IMR-90 (cell line): ENCODE measurements around the gene PRKCA. TPM values are rescaled to one million over a fixed set of nuclear protein-coding genes. Genes with fewer than 3 reads are reported as not detected.

Experiments
- ATAC-seq: fragments of 200-7000 bp; cut with Tn5 transposase; 2 replicates; pipeline ENCODE4 v1.9.1; 2020; ENCODE audit warnings: low read depth, mild to moderate bottlenecking, moderate library complexity
- BruUV-seq: library from RNA; stranded (reverse); fragments of 400-500 nt; replicated peaks from 2 replicates; lab custom pipeline; 2021; lab: Mats Ljungman, UMichigan
- CTCF ChIA-PET: fragments of 300-600 bp; formaldehyde crosslinking; extraction: SDS; loops from one replicate; lab custom pipeline; 2021; ENCODE audit warnings: antibody characterized with exemption; lab: Yijun Ruan, JAX
- POLR2A ChIA-PET: fragments of 300-600 bp; sonication (Branson Sonifier 250); formaldehyde crosslinking; loops from one replicate; lab custom pipeline; 2022; ENCODE audit warnings: antibody characterized with exemption; ENCODE audit not compliant: unreplicated experiment; lab: Charles Lee
- DNase-seq: peaks from one replicate; pipeline ENCODE4 v3.0.0; 2013
- H2AFZ ChIP-seq: replicated peaks from 2 replicates; pipeline ENCODE3; 2013; ENCODE audit warnings: low read length, mild to moderate bottlenecking; ENCODE audit not compliant: poor library complexity
- H2AK5ac ChIP-seq: 2 replicates; pipeline ENCODE4 v1.6.1; 2013; ENCODE audit warnings: low read depth, low read length, inconsistent platforms
- H2AK9ac ChIP-seq: replicated peaks from 2 replicates; pipeline ENCODE3; 2013; ENCODE audit warnings: mild to moderate bottlenecking, low read depth, low read length, moderate library complexity; ENCODE audit not compliant: poor library complexity
- H2BK120ac ChIP-seq: 2 replicates; pipeline ENCODE4 v1.6.1; 2013; ENCODE audit warnings: low read depth, low read length, inconsistent platforms
- H2BK15ac ChIP-seq: 3 replicates; pipeline ENCODE4 v1.6.1; 2013; ENCODE audit warnings: low read depth, low read length, inconsistent platforms
- H2BK20ac ChIP-seq: 2 replicates; pipeline ENCODE4 v1.6.1; 2013; ENCODE audit warnings: low read depth, mild to moderate bottlenecking, inconsistent platforms, low read length, moderate library complexity
- H2BK5ac ChIP-seq: 2 replicates; pipeline ENCODE4 v1.6.1; 2013; ENCODE audit warnings: mild to moderate bottlenecking, low read depth, low read length, inconsistent platforms; ENCODE audit not compliant: poor library complexity, severe bottlenecking
- H3K14ac ChIP-seq: replicated peaks from 2 replicates; pipeline ENCODE4 v1.6.1; 2013; ENCODE audit warnings: low read depth, low read length, inconsistent platforms
- H3K18ac ChIP-seq: 2 replicates; pipeline ENCODE4 v1.6.1; 2013; ENCODE audit warnings: low read depth, low read length, control low read depth
- H3K23ac ChIP-seq: 2 replicates; pipeline ENCODE4 v1.6.1; 2013; ENCODE audit warnings: low read depth, low read length, inconsistent platforms
- H3K27ac ChIP-seq: 2 replicates; pipeline ENCODE4 v1.5.1; 2013; ENCODE audit warnings: mild to moderate bottlenecking, control low read depth, low read length; ENCODE audit not compliant: insufficient read depth
- H3K27me3 ChIP-seq: 2 replicates; pipeline ENCODE4 v1.6.1; 2013; ENCODE audit warnings: low read length; ENCODE audit not compliant: control insufficient read depth, insufficient read depth
- H3K36me3 ChIP-seq: 2 replicates; pipeline ENCODE4 v1.6.1; 2013; ENCODE audit warnings: low read length, mixed read lengths; ENCODE audit not compliant: control insufficient read depth, insufficient read depth
- H3K4ac ChIP-seq: 2 replicates; pipeline ENCODE4 v1.6.1; 2013; ENCODE audit warnings: low read depth, low read length, inconsistent platforms
- H3K4me1 ChIP-seq: 2 replicates; pipeline ENCODE4 v1.6.1; 2013; ENCODE audit warnings: low read length, mixed read lengths; ENCODE audit not compliant: control insufficient read depth, insufficient read depth
- H3K4me2 ChIP-seq: 2 replicates; pipeline ENCODE4 v1.6.1; 2013; ENCODE audit warnings: low read depth, mild to moderate bottlenecking, control low read depth, low read length, moderate library complexity
- H3K4me3 ChIP-seq: 2 replicates; pipeline ENCODE4 v1.5.1; 2013; ENCODE audit warnings: low read depth, mild to moderate bottlenecking, control low read depth, low read length, moderate library complexity; ENCODE audit not compliant: insufficient read depth
- H3K56ac ChIP-seq: 2 replicates; pipeline ENCODE4 v1.6.1; 2013; ENCODE audit warnings: low read length, inconsistent platforms; ENCODE audit not compliant: insufficient read depth; ENCODE audit errors: extremely low read depth
- H3K79me1 ChIP-seq, 2 experiments: 2 replicates each; pipeline ENCODE4 v1.6.1; 2013; ENCODE audit warnings: low read length in 2 of 2, inconsistent platforms in 1 of 2, low read depth in 1 of 2
- H3K9ac ChIP-seq: 2 replicates; pipeline ENCODE4 v1.6.1; 2013; ENCODE audit warnings: low read depth, low read length, control low read depth
- H3K9me1 ChIP-seq: 2 replicates; pipeline ENCODE4 v1.6.1; 2013; ENCODE audit warnings: low read length, inconsistent platforms; ENCODE audit not compliant: insufficient read depth
- H3K9me3 ChIP-seq: 2 replicates; pipeline ENCODE4 v1.6.1; 2013; ENCODE audit warnings: low read length; ENCODE audit not compliant: control insufficient read depth, insufficient read depth
- H4K20me1 ChIP-seq: 2 replicates; pipeline ENCODE4 v1.6.1; 2013; ENCODE audit warnings: low read length, inconsistent platforms; ENCODE audit not compliant: insufficient read depth
- H4K5ac ChIP-seq: 2 replicates; pipeline ENCODE4 v1.6.1; 2013; ENCODE audit warnings: mild to moderate bottlenecking, low read depth, low read length, control low read depth
- H4K8ac ChIP-seq, 2 experiments: 2 replicates each; pipeline ENCODE4 v1.6.1; 2013; ENCODE audit warnings: low read depth in 2 of 2, low read length in 2 of 2, control low read depth in 1 of 2, inconsistent platforms in 1 of 2
- H4K91ac ChIP-seq: 2 replicates; pipeline ENCODE4 v1.6.1; 2013; ENCODE audit warnings: low read depth, low read length, inconsistent platforms; ENCODE audit not compliant: insufficient read depth
- BHLHE40 ChIP-seq: fragments of 150-350 bp; IDR thresholded peaks from 2 replicates; pipeline ENCODE4 v1.6.1; 2016; ENCODE audit warnings: mild to moderate bottlenecking, low read depth, low read length
- CHD1 ChIP-seq: IDR thresholded peaks from 2 replicates; pipeline ENCODE4 v1.6.1; 2012; ENCODE audit warnings: low read depth, low read length, improper control_type of control experiment
- ELK1 ChIP-seq: fragments of 150-350 bp; IDR thresholded peaks from 2 replicates; pipeline ENCODE4 v1.6.1; 2016; ENCODE audit warnings: low read depth, mild to moderate bottlenecking, low read length, moderate library complexity, borderline replicate concordance
- POLR2A ChIP-seq: IDR thresholded peaks from 2 replicates; pipeline ENCODE4 v1.6.1; 2012; ENCODE audit warnings: mild to moderate bottlenecking, low read depth, low read length
- USF2 ChIP-seq: fragments of 150-350 bp; IDR thresholded peaks from 2 replicates; pipeline ENCODE4 v1.6.1; 2017; ENCODE audit warnings: mild to moderate bottlenecking, antibody characterized with exemption, low read length, low read depth
- WGBS, 2 experiments: methylation state at CpG; one replicate each; pipeline versions ENCODE4 v1.1.5 to v1.1.7; 2013; ENCODE audit warnings: missing lambda C conversion rate in 2 of 2; ENCODE audit not compliant: insufficient read length in 1 of 2; ENCODE audit errors: extremely low coverage in 2 of 2; 5-methylcytosine and 5-hydroxymethylcytosine counted together
- dilution Hi-C: fragments of 300-500 bp; cut with HindIII; formaldehyde crosslinking; loops from one replicate; pipeline ENCODE4 v1.14.3; 2018; ENCODE audit warnings: low sequenced_read_pairs; ENCODE audit not compliant: unreplicated experiment
- in situ Hi-C: fragments of 300-500 bp; cut with MboI; formaldehyde crosslinking; loops from 3 replicates; pipeline ENCODE4 v1.14.3; 2019; ENCODE audit warnings: low sequenced_read_pairs, inconsistent platforms, mixed read lengths
- intact Hi-C: fragments of 100-400 bp; cut with micrococcal nuclease; formaldehyde crosslinking; loops from 2 replicates; pipeline ENCODE4 v1.10.0; 2022
- polyA plus RNA-seq, 3 experiments: library from polyadenylated mRNA; depleted of rRNA; stranded (reverse); fragments of >200 nt; gene quantifications; 2 replicates each; pipeline ENCODE4 v1.2.3, GENCODE V29; 2012; ENCODE audit warnings: low replicate concordance in 1 of 3
- total RNA-seq: library from RNA; depleted of rRNA; stranded (reverse); fragments of >200 nt; gene quantifications from 2 replicates; pipeline ENCODE4 v1.2.3, GENCODE V29; 2012

PRKCA gene
- total and polyA plus RNA-seq, 2 of the 4 experiments (the other 2 are of a cell fraction): 31.0 to 46.0 TPM

GRCh38 chr17:66813296-66813695 is 510.9 kb downstream of the PRKCA start:
- Histone ChIP-seq H2BK5ac (no peak overlapping the region), H2AFZ (no peak overlapping the region), H4K5ac (no peak overlapping the region), H3K18ac (no peak overlapping the region), H3K79me1 (no peaks in the 10 kb centered on the region), H2AK9ac (no peak overlapping the region), H4K91ac (no peak overlapping the region), H3K4me2 (no peak overlapping the region), H2AK5ac (no peak overlapping the region), H3K4ac (no peak overlapping the region), H3K36me3 (no peaks in the 10 kb centered on the region), H3K9me3 (peaks cover 7% of the 10 kb centered on the region; the same call in 1 of the 2 replicates), H3K27me3 (peaks cover 1% of the 10 kb centered on the region; the same call in 1 of the 2 replicates), H4K20me1 (no peaks in the 10 kb centered on the region; the same call in 1 of the 2 replicates), H2BK120ac (no peak overlapping the region), H3K4me1 (no peaks in the 10 kb centered on the region), H4K8ac (no peak overlapping the region), H2BK15ac (no peak overlapping the region), H3K4me3 (no peak overlapping the region), H3K14ac (no peak overlapping the region), H3K23ac (no peak overlapping the region), H3K27ac (no peak overlapping the region), H3K56ac (no peak overlapping the region), H2BK20ac (no peak overlapping the region), H3K9ac (no peak overlapping the region), H3K9me1 (no peaks in the 10 kb centered on the region)
- dilution Hi-C loops: no loop called here
- TF ChIP-seq ELK1 (no peak), BHLHE40 (no peak), POLR2A (no peak), USF2 (no peak), CHD1 (no peak)
- ChIA-PET CTCF (no interaction called here), POLR2A (no interaction called here)
- WGBS, 2 experiments: no CpG with 5 or more reads among the region's 2 CpGs
- no TSS peak for BruUV-seq
- no peak for DNase-seq
- intact Hi-C loops: no loop called here
- no peak for ATAC-seq
- in situ Hi-C loops: no loop called here
